ENCODE measurements around the gene RSPH10B2.
"Not testable (repeated sequence)": the region's sequence is repeated elsewhere in the genome, so short reads cannot be mapped to it uniquely, and the experiment has no call there.

DNA sequence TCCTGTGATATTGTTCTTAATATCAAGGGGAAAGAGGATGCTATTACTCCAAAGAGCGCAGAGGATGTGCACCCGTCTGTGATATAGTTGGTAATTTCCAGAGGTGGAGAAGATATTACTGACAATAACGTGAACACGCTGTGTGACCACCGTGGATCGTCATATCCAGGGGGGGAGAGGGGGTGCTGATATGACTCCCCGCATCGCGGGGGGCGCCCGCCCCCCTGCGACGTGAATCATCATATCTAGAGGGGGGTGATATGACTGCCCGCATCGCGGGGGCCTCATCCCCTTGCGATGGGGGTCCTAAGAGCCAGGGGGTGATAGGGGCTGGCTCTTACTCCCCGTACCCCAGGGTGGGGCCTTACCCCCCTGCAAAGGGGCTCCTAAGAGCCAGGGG, 93.8 kb downstream of the RSPH10B2 start:
- TF ChIP-seq, protein P1, sequence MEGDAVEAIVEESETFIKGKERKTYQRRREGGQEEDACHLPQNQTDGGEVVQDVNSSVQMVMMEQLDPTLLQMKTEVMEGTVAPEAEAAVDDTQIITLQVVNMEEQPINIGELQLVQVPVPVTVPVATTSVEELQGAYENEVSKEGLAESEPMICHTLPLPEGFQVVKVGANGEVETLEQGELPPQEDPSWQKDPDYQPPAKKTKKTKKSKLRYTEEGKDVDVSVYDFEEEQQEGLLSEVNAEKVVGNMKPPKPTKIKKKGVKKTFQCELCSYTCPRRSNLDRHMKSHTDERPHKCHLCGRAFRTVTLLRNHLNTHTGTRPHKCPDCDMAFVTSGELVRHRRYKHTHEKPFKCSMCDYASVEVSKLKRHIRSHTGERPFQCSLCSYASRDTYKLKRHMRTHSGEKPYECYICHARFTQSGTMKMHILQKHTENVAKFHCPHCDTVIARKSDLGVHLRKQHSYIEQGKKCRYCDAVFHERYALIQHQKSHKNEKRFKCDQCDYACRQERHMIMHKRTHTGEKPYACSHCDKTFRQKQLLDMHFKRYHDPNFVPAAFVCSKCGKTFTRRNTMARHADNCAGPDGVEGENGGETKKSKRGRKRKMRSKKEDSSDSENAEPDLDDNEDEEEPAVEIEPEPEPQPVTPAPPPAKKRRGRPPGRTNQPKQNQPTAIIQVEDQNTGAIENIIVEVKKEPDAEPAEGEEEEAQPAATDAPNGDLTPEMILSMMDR (IDR thresholded peaks at IDR 0.05; ENCODE audit: poor library complexity, severe bottlenecking), result not testable (repeated sequence)
- not testable (repeated sequence) for TF ChIP-seq EZH2 (IDR thresholded peaks at IDR 0.05; ENCODE audit: borderline replicate concordance, insufficient read depth, low read length, poor library complexity, severe bottlenecking); POLR2AphosphoS5 (IDR thresholded peaks at IDR 0.05)
- TF ChIP-seq, protein P2, sequence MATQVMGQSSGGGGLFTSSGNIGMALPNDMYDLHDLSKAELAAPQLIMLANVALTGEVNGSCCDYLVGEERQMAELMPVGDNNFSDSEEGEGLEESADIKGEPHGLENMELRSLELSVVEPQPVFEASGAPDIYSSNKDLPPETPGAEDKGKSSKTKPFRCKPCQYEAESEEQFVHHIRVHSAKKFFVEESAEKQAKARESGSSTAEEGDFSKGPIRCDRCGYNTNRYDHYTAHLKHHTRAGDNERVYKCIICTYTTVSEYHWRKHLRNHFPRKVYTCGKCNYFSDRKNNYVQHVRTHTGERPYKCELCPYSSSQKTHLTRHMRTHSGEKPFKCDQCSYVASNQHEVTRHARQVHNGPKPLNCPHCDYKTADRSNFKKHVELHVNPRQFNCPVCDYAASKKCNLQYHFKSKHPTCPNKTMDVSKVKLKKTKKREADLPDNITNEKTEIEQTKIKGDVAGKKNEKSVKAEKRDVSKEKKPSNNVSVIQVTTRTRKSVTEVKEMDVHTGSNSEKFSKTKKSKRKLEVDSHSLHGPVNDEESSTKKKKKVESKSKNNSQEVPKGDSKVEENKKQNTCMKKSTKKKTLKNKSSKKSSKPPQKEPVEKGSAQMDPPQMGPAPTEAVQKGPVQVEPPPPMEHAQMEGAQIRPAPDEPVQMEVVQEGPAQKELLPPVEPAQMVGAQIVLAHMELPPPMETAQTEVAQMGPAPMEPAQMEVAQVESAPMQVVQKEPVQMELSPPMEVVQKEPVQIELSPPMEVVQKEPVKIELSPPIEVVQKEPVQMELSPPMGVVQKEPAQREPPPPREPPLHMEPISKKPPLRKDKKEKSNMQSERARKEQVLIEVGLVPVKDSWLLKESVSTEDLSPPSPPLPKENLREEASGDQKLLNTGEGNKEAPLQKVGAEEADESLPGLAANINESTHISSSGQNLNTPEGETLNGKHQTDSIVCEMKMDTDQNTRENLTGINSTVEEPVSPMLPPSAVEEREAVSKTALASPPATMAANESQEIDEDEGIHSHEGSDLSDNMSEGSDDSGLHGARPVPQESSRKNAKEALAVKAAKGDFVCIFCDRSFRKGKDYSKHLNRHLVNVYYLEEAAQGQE (IDR thresholded peaks at IDR 0.05; ENCODE audit: borderline replicate concordance), result not testable (repeated sequence)

Measured in neural cell (in vitro differentiated cells).